Caco-2 (cell line): ENCODE results near the gene HECTD1. TPM values are rescaled to one million over a fixed set of nuclear protein-coding genes. Genes with fewer than 3 reads are reported as not detected.
"Not testable (repeated sequence)": the region's sequence is repeated elsewhere in the genome, so short reads cannot be mapped to it uniquely, and the experiment has no call there.

Experiments used
- BruUV-seq: library from RNA; stranded (reverse); fragments of 400-500 nt; replicated peaks from 2 replicates; lab custom pipeline; 2021; lab: Mats Ljungman, UMichigan
- CTCF ChIA-PET: fragments of 300-600 bp; sonication (Branson Sonifier 250); formaldehyde crosslinking; loops from one replicate; lab custom pipeline; 2022; ENCODE audit warnings: antibody characterized with exemption; lab: Charles Lee
- POLR2A ChIA-PET: fragments of 300-600 bp; sonication (Branson Sonifier 250); formaldehyde crosslinking; loops from one replicate; lab custom pipeline; 2022; ENCODE audit warnings: antibody characterized with exemption; lab: Charles Lee
- DNase-seq, 2 experiments: peaks; one replicate each; pipeline versions ENCODE4 v3.0.0 to v3.0.0-alpha.2; 2020 to 2022
- H3K27me3 ChIP-seq: replicated peaks from 2 replicates; pipeline ENCODE4 v1.6.0; 2011; ENCODE audit warnings: low read length; ENCODE audit not compliant: control insufficient read depth, insufficient read depth
- H3K36me3 ChIP-seq: 2 replicates; pipeline ENCODE4 v1.5.1; 2011; ENCODE audit warnings: low read length; ENCODE audit not compliant: control insufficient read depth, insufficient read depth
- H3K4me1 ChIP-seq: fragments of 250-450 bp; sonication (Bioruptor Pico); 2 replicates; pipeline ENCODE4 v1.5.1; 2020; ENCODE audit warnings: mild to moderate bottlenecking
- H3K4me3 ChIP-seq: 2 replicates; pipeline ENCODE4 v1.5.1; 2011; ENCODE audit warnings: low read depth, mild to moderate bottlenecking, control low read depth, low read length
- H3K9me3 ChIP-seq: fragments of 250-450 bp; sonication (Bioruptor Pico); 2 replicates; pipeline ENCODE4 v1.5.1; 2020; ENCODE audit warnings: mild to moderate bottlenecking, moderate library complexity
- H3K27ac Mint-ChIP-seq: one replicate; pipeline ENCODE4 v1.8.0; 2022; ENCODE audit warnings: mixed read lengths; ENCODE audit not compliant: unreplicated experiment
- H3K27me3 Mint-ChIP-seq: one replicate; pipeline ENCODE4 v1.8.0; 2022; ENCODE audit warnings: mixed read lengths; ENCODE audit not compliant: insufficient read depth, unreplicated experiment
- H3K36me3 Mint-ChIP-seq: one replicate; pipeline ENCODE4 v1.8.0; 2022; ENCODE audit warnings: mild to moderate bottlenecking, mixed read lengths; ENCODE audit not compliant: insufficient read depth, unreplicated experiment
- H3K4me1 Mint-ChIP-seq: one replicate; pipeline ENCODE4 v1.8.0; 2022; ENCODE audit warnings: low read depth, mixed read lengths; ENCODE audit not compliant: unreplicated experiment
- H3K4me3 Mint-ChIP-seq: one replicate; pipeline ENCODE4 v1.8.0; 2022; ENCODE audit warnings: mild to moderate bottlenecking, moderate library complexity, mixed read lengths; ENCODE audit not compliant: unreplicated experiment
- H3K9me3 Mint-ChIP-seq: one replicate; pipeline ENCODE4 v1.8.0; 2022; ENCODE audit warnings: mixed read lengths; ENCODE audit not compliant: unreplicated experiment
- CTCF ChIP-seq, 2 experiments: fragments of 200-600 bp in 1 of 2; IDR thresholded peaks; 1 replicate in 1 of 2; 2 replicates in 1 of 2; pipeline versions ENCODE4 v1.5.1 to v1.8.0; 2011 to 2022; ENCODE audit warnings: antibody characterized with exemption in 1 of 2, control low read depth in 1 of 2, inconsistent platforms in 1 of 2, low read depth in 1 of 2, low read length in 1 of 2, mild to moderate bottlenecking in 1 of 2, moderate library complexity in 1 of 2; ENCODE audit not compliant: insufficient read depth in 1 of 2, severe bottlenecking in 1 of 2, unreplicated experiment in 1 of 2
- intact Hi-C: fragments of 100-400 bp; cut with micrococcal nuclease; formaldehyde crosslinking; loops from one replicate; pipeline ENCODE4 v1.10.0; 2022; ENCODE audit not compliant: unreplicated experiment
- total RNA-seq: library from RNA; stranded (reverse); gene quantifications from 2 replicates; pipeline ENCODE4 v1.2.3, GENCODE V29; 2022

The HECTD1 gene
- total RNA-seq, 1 experiment from 2014 or later, result 146 TPM

- Mint-ChIP-seq H3K27me3 (no peaks in the 10 kb centered on the region), H3K4me1 (peaks cover 8% of the 10 kb centered on the region), H3K36me3 (no peaks in the 10 kb centered on the region), H3K27ac (peak overlapping the region; percentile 11), H3K9me3 (no peaks in the 10 kb centered on the region), H3K4me3 (no peak overlapping the region)
- Histone ChIP-seq H3K4me3 (no peak overlapping the region), H3K4me1 (peaks cover 22% of the 10 kb centered on the region), H3K27me3 (no peaks in the 10 kb centered on the region), H3K9me3 (no peaks in the 10 kb centered on the region), H3K36me3 (peaks cover 1% of the 10 kb centered on the region)
- intact Hi-C loops, result no loop called here
- POLR2A ChIA-PET, result interaction anchor here (1.7 kb wide), 1 partner anchor 27 kb away, joined by 5 read pairs; no protein-coding TSS in a partner anchor
- BruUV-seq, result no TSS peak
- no peak for DNase-seq
- TF ChIP-seq CTCF (IDR thresholded peaks at IDR 0.05; ENCODE audit: insufficient read depth in 1 of 2, low read depth in 1 of 2, low read length in 1 of 2, severe bottlenecking in 1 of 2, unreplicated experiment in 1 of 2), result no peak
- CTCF ChIA-PET, result no interaction called here
Observed at GRCh38 chr14:31256534-31257243, 49.1 kb upstream of the HECTD1 start.

GRCh38 chr14:31255918-31256317 is 48.3 kb upstream of the HECTD1 start:
- H3K9me3 ChIP-seq, BruUV-seq, H3K9me3 Mint-ChIP-seq, intact Hi-C loops, H3K4me3 ChIP-seq, H3K27ac Mint-ChIP-seq, H3K36me3 ChIP-seq, POLR2A ChIA-PET, H3K36me3 Mint-ChIP-seq, H3K4me1 Mint-ChIP-seq, DNase-seq, H3K4me3 Mint-ChIP-seq, H3K27me3 ChIP-seq, H3K27me3 Mint-ChIP-seq, CTCF ChIA-PET: not testable (repeated sequence)
- H3K4me1 ChIP-seq, result peaks cover 21% of the 10 kb centered on the region

GRCh38 chr14:31255286-31255685 is 47.7 kb upstream of the HECTD1 start:
- H3K4me3 Mint-ChIP-seq, result no peak overlapping the region
- TF ChIP-seq CTCF (IDR thresholded peaks at IDR 0.05; ENCODE audit: insufficient read depth in 1 of 2, low read depth in 1 of 2, low read length in 1 of 2, severe bottlenecking in 1 of 2, unreplicated experiment in 1 of 2), result no peak
- H3K4me1 Mint-ChIP-seq, result peaks cover 8% of the 10 kb centered on the region
- Histone ChIP-seq H3K9me3 (no peaks in the 10 kb centered on the region), H3K4me1 (peaks cover 22% of the 10 kb centered on the region), H3K4me3 (no peak overlapping the region), H3K36me3 (peaks cover under 1% of the 10 kb centered on the region), H3K27me3 (no peaks in the 10 kb centered on the region)
- ChIA-PET POLR2A (no interaction called here), CTCF (no interaction called here)
- no peak overlapping the region for H3K27ac Mint-ChIP-seq
- DNase-seq, result no peak
- no peaks in the 10 kb centered on the region for H3K9me3 Mint-ChIP-seq
- intact Hi-C loops, result no loop called here
- no peaks in the 10 kb centered on the region for H3K36me3 Mint-ChIP-seq
- H3K27me3 Mint-ChIP-seq, result no peaks in the 10 kb centered on the region
- no TSS peak for BruUV-seq
